Cardiac muscle cell (in vitro differentiated cells and primary cell): ENCODE data around the gene TNC. TPM values are rescaled to one million over a fixed set of nuclear protein-coding genes. Genes with fewer than 3 reads are reported as not detected.
"Not testable (repeated sequence)": the region's sequence is repeated elsewhere in the genome, so short reads cannot be mapped to it uniquely, and the experiment has no call there.

Experiments
- DNase-seq, 2 donors: peaks; one replicate each; pipeline versions ENCODE4 v3.0.0 to v3.0.0-alpha.2; 2010 to 2017; ENCODE audit warnings: low read depth in 1 of 2, low spot score in 1 of 2
- H3K27ac ChIP-seq: fragments of 200-600 bp; sonication (generic); 2 replicates; pipeline ENCODE4 v1.5.1; 2016
- H3K27me3 ChIP-seq: fragments of 200-600 bp; sonication (generic); 2 replicates; pipeline ENCODE4 v1.6.0; 2016; ENCODE audit warnings: control low read depth
- H3K36me3 ChIP-seq: fragments of 200-600 bp; sonication (generic); 2 replicates; pipeline ENCODE4 v1.5.1; 2016; ENCODE audit warnings: control low read depth
- H3K4me1 ChIP-seq: fragments of 200-600 bp; sonication (generic); 2 replicates; pipeline ENCODE4 v1.8.1; 2017; ENCODE audit warnings: low read depth, mild to moderate bottlenecking, mixed run types
- H3K4me3 ChIP-seq: fragments of 200-600 bp; sonication (generic); 2 replicates; pipeline ENCODE4 v1.5.1; 2016; ENCODE audit warnings: mild to moderate bottlenecking
- H3K9me3 ChIP-seq: fragments of 200-600 bp; sonication (generic); 2 replicates; pipeline ENCODE4 v1.5.1; 2017; ENCODE audit warnings: low read depth, mild to moderate bottlenecking, control low read depth
- CTCF ChIP-seq: IDR thresholded peaks from 2 replicates; pipeline ENCODE4 v1.5.1; 2012; ENCODE audit warnings: low read depth, mild to moderate bottlenecking, low read length
- polyA plus RNA-seq: library from polyadenylated mRNA; unstranded; fragments of >200 nt; fragmentation: Nextera tagmentation; extraction: Ambion mirVana; gene quantifications from 2 replicates; pipeline ENCODE4 v1.2.1, GENCODE V29; 2016
- total RNA-seq: library from RNA; depleted of rRNA; stranded (reverse); fragments of >200 nt; gene quantifications from 2 replicates; pipeline ENCODE4 v1.2.3, GENCODE V29; 2016

The TNC gene
- total and polyA plus RNA-seq, 2 experiments from 2014 or later, result 23.9 to 29.7 TPM

DNA sequence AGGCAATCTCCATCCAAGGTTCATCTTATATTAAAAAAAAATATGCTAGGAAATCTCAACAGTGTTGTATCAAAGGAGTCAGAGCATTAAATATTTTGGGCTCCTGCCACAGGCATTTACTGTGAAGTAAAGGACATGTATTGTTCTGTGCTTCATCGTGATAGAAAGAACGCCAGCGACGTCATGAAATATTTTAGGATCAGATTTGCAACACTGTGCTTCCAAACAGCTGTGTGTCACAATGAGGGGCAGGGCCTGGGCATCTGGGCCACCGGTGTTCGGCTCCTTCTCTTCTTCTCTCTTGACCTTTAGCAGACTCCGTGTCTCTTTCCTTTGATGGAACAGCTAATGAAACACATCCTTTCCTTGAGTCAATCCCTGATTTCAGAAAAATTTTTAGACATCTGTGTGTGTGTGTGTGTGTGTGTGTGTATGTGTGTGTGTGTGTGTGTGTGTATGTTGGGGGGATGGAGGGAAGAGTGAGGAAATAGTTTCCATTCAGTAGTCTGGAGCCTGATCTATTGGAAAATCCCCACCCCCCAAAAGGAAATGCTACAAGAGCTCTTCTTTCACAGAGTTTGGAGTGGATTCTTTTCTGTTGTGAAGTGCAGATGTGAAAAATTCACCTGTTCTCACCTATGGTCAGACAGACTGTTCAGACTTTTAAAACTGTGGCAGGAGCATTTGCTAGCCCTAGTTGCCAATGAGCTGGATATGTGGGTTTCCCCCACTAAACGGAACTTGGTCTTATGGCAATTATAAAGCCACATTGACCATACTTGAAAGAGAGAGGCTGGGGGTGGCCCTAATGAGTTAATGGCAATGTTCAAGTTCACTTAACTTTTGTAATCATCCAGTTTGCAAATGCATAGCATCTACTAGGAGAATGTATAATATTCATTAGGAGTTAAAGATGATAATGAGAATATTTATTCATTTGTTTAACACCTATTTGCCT is 18.1 kb upstream of the TNC start:
- H3K9me3 ChIP-seq, result no peaks in the 10 kb centered on the region
- no peak overlapping the region for H3K27ac ChIP-seq
- H3K27me3 ChIP-seq, result no peaks in the 10 kb centered on the region
- no peak overlapping the region for H3K4me3 ChIP-seq
- no peaks in the 10 kb centered on the region for H3K36me3 ChIP-seq
- peak in 1 of 2 donors; percentile 86 for DNase-seq
- no peaks in the 10 kb centered on the region for H3K4me1 ChIP-seq
- TF ChIP-seq CTCF, result no peak

GRCh38 chr9:115134941-115135340 is 17.0 kb upstream of the TNC start:
- no peak for DNase-seq

GRCh38 chr9:115133649-115134048 is 15.7 kb upstream of the TNC start:
- Histone ChIP-seq H3K4me1 (no peaks in the 10 kb centered on the region), H3K36me3 (no peaks in the 10 kb centered on the region), H3K27me3 (no peaks in the 10 kb centered on the region), H3K4me3 (no peak overlapping the region), H3K27ac (no peak overlapping the region), H3K9me3 (no peaks in the 10 kb centered on the region)
- peak in 1 of 2 donors; percentile 72 for DNase-seq
- no peak for TF ChIP-seq CTCF

More at GRCh38 chr9:115134941-115135340, 17.0 kb upstream of the TNC start:
- Histone ChIP-seq H3K4me3 (no peak overlapping the region), H3K27me3 (no peaks in the 10 kb centered on the region), H3K4me1 (no peaks in the 10 kb centered on the region), H3K9me3 (no peaks in the 10 kb centered on the region), H3K36me3 (no peaks in the 10 kb centered on the region), H3K27ac (no peak overlapping the region)
- no peak for TF ChIP-seq CTCF

DNA sequence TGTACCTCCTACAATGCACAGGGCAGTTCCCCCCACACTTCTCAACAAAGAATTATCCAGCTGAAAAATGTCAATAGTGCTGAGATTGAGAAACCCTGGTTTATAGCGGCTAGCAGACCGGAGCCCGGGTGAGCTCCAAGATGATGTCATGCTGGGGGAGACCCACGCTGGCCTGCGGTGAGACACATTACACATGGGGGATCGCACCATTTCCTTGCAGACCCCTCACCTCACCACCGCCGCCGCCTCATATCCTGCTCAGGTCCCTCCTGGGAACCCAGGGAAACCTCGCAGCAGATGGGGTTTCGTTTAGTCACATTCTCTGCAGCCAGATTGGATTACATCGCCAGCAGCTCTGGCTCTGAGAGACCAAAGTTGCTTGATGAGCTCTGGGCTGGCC is 14.7 kb upstream of the TNC start:
- Histone ChIP-seq H3K4me3 (no peak overlapping the region), H3K27me3 (no peaks in the 10 kb centered on the region), H3K36me3 (no peaks in the 10 kb centered on the region), H3K27ac (no peak overlapping the region), H3K4me1 (peaks cover under 1% of the 10 kb centered on the region), H3K9me3 (no peaks in the 10 kb centered on the region)
- peak in 1 of 2 donors; percentile 60 for DNase-seq
- no peak for TF ChIP-seq CTCF

GRCh38 chr9:115130176-115130575 is 12.2 kb upstream of the TNC start:
- Histone ChIP-seq H3K27me3 (no peaks in the 10 kb centered on the region), H3K4me1 (peaks cover 4% of the 10 kb centered on the region), H3K36me3 (no peaks in the 10 kb centered on the region), H3K27ac (no peak overlapping the region), H3K4me3 (no peak overlapping the region), H3K9me3 (no peaks in the 10 kb centered on the region)
- TF ChIP-seq CTCF, result no peak
- no peak for DNase-seq

- not testable (repeated sequence) for H3K9me3 ChIP-seq, H3K27me3 ChIP-seq, H3K36me3 ChIP-seq, H3K27ac ChIP-seq, DNase-seq, H3K4me1 ChIP-seq, H3K4me3 ChIP-seq
Measured at GRCh38 chr9:115128726-115129125, 10.8 kb upstream of the TNC start.
